ENCODE results near the gene SLC1A4. TPM values are rescaled to one million over a fixed set of nuclear protein-coding genes. Genes with fewer than 3 reads are reported as not detected.
"Not testable (repeated sequence)": the region's sequence is repeated elsewhere in the genome, so short reads cannot be mapped to it uniquely, and the experiment has no call there.

Gene SLC1A4
- total RNA-seq, 1 experiment from 2014 or later = 35.0 TPM

- peaks cover 3% of the 10 kb centered on the region; the same call in 1 of the 2 replicates for H3K9me3 ChIP-seq
- Mint-ChIP-seq H3K36me3 (ENCODE audit: insufficient read depth, unreplicated experiment) (peaks cover 18% of the 10 kb centered on the region), H3K27ac (ENCODE audit: unreplicated experiment) (no peak overlapping the region), H3K4me3 (ENCODE audit: unreplicated experiment) (no peak overlapping the region), H3K4me1 (ENCODE audit: low read depth, unreplicated experiment) (peaks cover 9% of the 10 kb centered on the region), H3K9me3 (ENCODE audit: unreplicated experiment) (no peaks in the 10 kb centered on the region), H3K27me3 (ENCODE audit: insufficient read depth, unreplicated experiment) (no peaks in the 10 kb centered on the region)
- no peaks in the 10 kb centered on the region for H3K36me3 ChIP-seq (ENCODE audit: control insufficient read depth, insufficient read depth, low read length)
- DNase-seq = no peak
- CTCF ChIA-PET = interaction anchor here (1.3 kb wide), 1 partner anchor 22 kb away, joined by 4 read pairs; no protein-coding TSS in a partner anchor
- peaks cover 8% of the 10 kb centered on the region; the same call in 1 of the 2 replicates for H3K4me1 ChIP-seq
- no TSS peak for BruUV-seq (replicated peaks)
- no peak for TF ChIP-seq CTCF (IDR thresholded peaks at IDR 0.05; ENCODE audit: insufficient read depth in 1 of 2, low read depth in 1 of 2, low read length in 1 of 2, severe bottlenecking in 1 of 2, unreplicated experiment in 1 of 2)
- POLR2A ChIA-PET = no interaction called here
- intact Hi-C loops (cut with micrococcal nuclease; ENCODE audit: unreplicated experiment) = no loop called here
- H3K27me3 ChIP-seq (replicated peaks; ENCODE audit: control insufficient read depth, insufficient read depth, low read length) = no peaks in the 10 kb centered on the region
- H3K4me3 ChIP-seq (ENCODE audit: low read depth, low read length) = no peak overlapping the region
These were observed 29.0 kb downstream of the SLC1A4 start for GRCh38 chr2:65018141-65018582.

DNA sequence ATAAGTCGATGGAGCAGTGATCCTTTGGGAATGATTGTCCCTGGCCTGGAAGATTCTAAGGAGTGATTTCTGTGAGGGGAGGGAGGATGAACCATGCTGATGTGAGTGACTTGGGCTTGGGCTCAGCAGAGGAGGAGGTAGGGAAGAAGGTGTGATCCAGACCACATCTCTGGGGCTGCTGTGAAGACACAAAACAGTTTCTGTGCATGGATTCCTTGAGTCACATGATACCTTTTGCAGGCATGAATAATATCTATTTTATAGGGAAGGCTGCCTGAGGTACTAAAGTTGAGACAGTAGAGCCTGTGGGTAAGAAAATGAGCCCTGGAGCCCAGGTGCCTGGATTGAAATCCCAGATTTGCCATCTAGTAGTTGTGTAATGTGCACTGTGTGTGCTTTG, 29.8 kb downstream of the SLC1A4 start:
- intact Hi-C loops (cut with micrococcal nuclease; ENCODE audit: unreplicated experiment) = no loop called here
- TF ChIP-seq CTCF (IDR thresholded peaks at IDR 0.05; ENCODE audit: insufficient read depth in 1 of 2, low read depth in 1 of 2, low read length in 1 of 2, severe bottlenecking in 1 of 2, unreplicated experiment in 1 of 2) = no peak
- no TSS peak for BruUV-seq (replicated peaks)
- no peaks in the 10 kb centered on the region for H3K27me3 ChIP-seq (replicated peaks; ENCODE audit: control insufficient read depth, insufficient read depth, low read length)
- DNase-seq = no peak
- H3K36me3 Mint-ChIP-seq (ENCODE audit: insufficient read depth, unreplicated experiment) = peaks cover 18% of the 10 kb centered on the region
- H3K4me3 ChIP-seq (ENCODE audit: low read depth, low read length) = no peak overlapping the region
- no peaks in the 10 kb centered on the region for H3K9me3 Mint-ChIP-seq (ENCODE audit: unreplicated experiment)
- POLR2A ChIA-PET = no interaction called here
- no peak overlapping the region for H3K4me3 Mint-ChIP-seq (ENCODE audit: unreplicated experiment)
- no peaks in the 10 kb centered on the region for H3K9me3 ChIP-seq
- peaks cover 9% of the 10 kb centered on the region for H3K4me1 Mint-ChIP-seq (ENCODE audit: low read depth, unreplicated experiment)
- H3K27ac Mint-ChIP-seq (ENCODE audit: unreplicated experiment) = no peak overlapping the region
- no peaks in the 10 kb centered on the region for H3K36me3 ChIP-seq (ENCODE audit: control insufficient read depth, insufficient read depth, low read length)
- no peaks in the 10 kb centered on the region for H3K27me3 Mint-ChIP-seq (ENCODE audit: insufficient read depth, unreplicated experiment)
- CTCF ChIA-PET = no interaction called here
- H3K4me1 ChIP-seq = peaks cover 8% of the 10 kb centered on the region; the same call in 1 of the 2 replicates

DNA sequence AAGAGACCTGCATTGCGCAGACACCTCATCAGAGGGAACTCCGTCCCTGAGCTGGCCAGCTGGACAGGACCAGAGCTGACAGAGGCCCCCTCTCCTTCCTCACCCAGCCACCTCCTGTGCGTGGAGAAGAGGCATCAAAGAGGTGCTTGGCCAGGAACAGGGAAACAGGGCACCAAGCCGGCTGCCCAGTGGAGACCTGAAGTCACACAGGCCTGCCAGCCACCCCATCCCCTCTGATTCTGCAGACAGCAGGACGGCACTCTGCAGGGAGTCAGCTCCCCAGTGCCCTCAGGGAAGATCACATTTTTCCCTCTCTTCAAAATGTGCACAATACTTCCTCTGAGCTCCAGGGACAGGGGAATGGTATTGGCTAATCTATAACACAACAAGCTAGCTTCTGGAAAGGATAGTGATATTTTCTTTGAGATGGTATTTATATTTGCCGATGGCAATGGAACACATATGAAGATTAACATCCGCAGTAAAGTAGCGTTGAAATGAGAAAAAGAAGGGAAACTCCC, 30.5 kb downstream of the SLC1A4 start:
- Mint-ChIP-seq H3K4me3 (ENCODE audit: unreplicated experiment) (no peak overlapping the region), H3K27ac (ENCODE audit: unreplicated experiment) (no peak overlapping the region), H3K27me3 (ENCODE audit: insufficient read depth, unreplicated experiment) (no peaks in the 10 kb centered on the region), H3K36me3 (ENCODE audit: insufficient read depth, unreplicated experiment) (peaks cover 18% of the 10 kb centered on the region), H3K9me3 (ENCODE audit: unreplicated experiment) (no peaks in the 10 kb centered on the region), H3K4me1 (ENCODE audit: low read depth, unreplicated experiment) (peaks cover 9% of the 10 kb centered on the region)
- no peaks in the 10 kb centered on the region for H3K36me3 ChIP-seq (ENCODE audit: control insufficient read depth, insufficient read depth, low read length)
- no peaks in the 10 kb centered on the region for H3K9me3 ChIP-seq
- no peak overlapping the region for H3K4me3 ChIP-seq (ENCODE audit: low read depth, low read length)
- CTCF ChIA-PET = interaction anchor here (0.7 kb wide), 1 partner anchor 167 kb away, joined by 3 read pairs; no protein-coding TSS in a partner anchor
- H3K4me1 ChIP-seq = peaks cover 8% of the 10 kb centered on the region; the same call in 1 of the 2 replicates
- no peak for DNase-seq
- no peaks in the 10 kb centered on the region; the same call in 1 of the 2 replicates for H3K27me3 ChIP-seq (replicated peaks; ENCODE audit: control insufficient read depth, insufficient read depth, low read length)
- POLR2A ChIA-PET = no interaction called here
- TF ChIP-seq CTCF (IDR thresholded peaks at IDR 0.05; ENCODE audit: insufficient read depth in 1 of 2, low read depth in 1 of 2, low read length in 1 of 2, severe bottlenecking in 1 of 2, unreplicated experiment in 1 of 2) = no peak
- no TSS peak for BruUV-seq (replicated peaks)
- intact Hi-C loops (cut with micrococcal nuclease; ENCODE audit: unreplicated experiment) = no loop called here

DNA sequence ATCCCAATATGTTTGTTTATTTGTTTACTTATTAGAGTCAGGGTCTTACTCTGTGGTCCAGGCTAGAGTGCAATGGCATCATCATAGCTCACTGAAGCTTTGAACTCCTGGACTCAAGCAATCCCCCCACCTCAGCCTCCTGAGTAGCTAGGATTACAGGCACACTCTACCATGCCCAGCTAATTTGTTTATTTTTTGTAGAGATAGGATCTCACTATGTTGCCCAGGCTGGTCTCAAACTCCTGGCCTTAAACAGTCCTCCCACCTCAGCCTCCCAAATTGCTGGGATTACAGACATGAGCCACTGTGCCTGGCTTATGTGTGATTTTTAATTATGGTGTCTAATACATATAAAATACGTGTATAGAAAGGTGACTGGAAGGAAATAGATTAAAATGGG, 31.1 kb downstream of the SLC1A4 start:
- CTCF ChIA-PET = interaction anchor here (0.7 kb wide), 1 partner anchor 167 kb away, joined by 3 read pairs; no protein-coding TSS in a partner anchor
- H3K4me1 Mint-ChIP-seq (ENCODE audit: low read depth, unreplicated experiment); POLR2A ChIA-PET; H3K4me3 Mint-ChIP-seq (ENCODE audit: unreplicated experiment); BruUV-seq (replicated peaks); H3K36me3 ChIP-seq (ENCODE audit: control insufficient read depth, insufficient read depth, low read length); H3K27ac Mint-ChIP-seq (ENCODE audit: unreplicated experiment); H3K4me3 ChIP-seq (ENCODE audit: low read depth, low read length); intact Hi-C loops (cut with micrococcal nuclease; ENCODE audit: unreplicated experiment); DNase-seq; H3K9me3 Mint-ChIP-seq (ENCODE audit: unreplicated experiment); H3K4me1 ChIP-seq; H3K27me3 Mint-ChIP-seq (ENCODE audit: insufficient read depth, unreplicated experiment); H3K9me3 ChIP-seq; H3K27me3 ChIP-seq (replicated peaks; ENCODE audit: control insufficient read depth, insufficient read depth, low read length): not testable (repeated sequence)
- peaks cover 18% of the 10 kb centered on the region for H3K36me3 Mint-ChIP-seq (ENCODE audit: insufficient read depth, unreplicated experiment)

Data from Caco-2 (cell line).